HepG2 (cell line): ENCODE measurements around the gene IVD. TPM values are rescaled to one million over a fixed set of nuclear protein-coding genes. Genes with fewer than 3 reads are reported as not detected.

ENCODE experiments used
- ATAC-seq: fragments of 200-7000 bp; cut with Tn5 transposase; 3 replicates; pipeline ENCODE4 v1.9.1; 2020; ENCODE audit warnings: mild to moderate bottlenecking, moderate library complexity
- BruUV-seq: library from RNA; stranded (reverse); fragments of 400-500 nt; replicated peaks from 2 replicates; lab custom pipeline; 2021; lab: Mats Ljungman, UMichigan
- CTCF ChIA-PET: fragments of 300-600 bp; formaldehyde crosslinking; extraction: SDS; loops from one replicate; lab custom pipeline; 2021; ENCODE audit warnings: low total read pairs, inconsistent platforms, low intra/inter-chr PET ratio; lab: Yijun Ruan, JAX
- POLR2A ChIA-PET: fragments of 350-600 bp; sonication (Branson Sonifier 250); formaldehyde crosslinking; loops from one replicate; lab custom pipeline; 2020; ENCODE audit warnings: antibody characterized with exemption, inconsistent platforms; lab: Yijun Ruan, JAX
- DNase-seq: peaks from one replicate; pipeline ENCODE4 v3.0.0-alpha.2; 2015; ENCODE audit warnings: low spot score
- FAIRE-seq: peaks from 3 replicates; lab custom pipeline; 2011; peaks lifted over from hg19 to GRCh38; lab: Jason Lieb, UNC
- H2AFZ ChIP-seq: one replicate; pipeline ENCODE4 v1.6.1; 2011; ENCODE audit warnings: low read length, inconsistent platforms
- H3K27ac ChIP-seq: fragments of 300-600 bp; 3 replicates; pipeline ENCODE4 v1.8.0; 2011; ENCODE audit warnings: mixed run types, mild to moderate bottlenecking, mixed read lengths, low read length, inconsistent platforms; ENCODE audit not compliant: insufficient read depth; ENCODE audit errors: extremely low read length
- H3K27me3 ChIP-seq, 2 experiments: fragments of 200-600 bp in 1 of 2; 2 replicates in 1 of 2; 3 replicates in 1 of 2; pipeline versions ENCODE4 v1.6.0 to v1.8.0; 2011; ENCODE audit warnings: low read length in 2 of 2, mild to moderate bottlenecking in 2 of 2, moderate library complexity in 2 of 2, inconsistent platforms in 1 of 2; ENCODE audit not compliant: insufficient read depth in 2 of 2, control insufficient read depth in 1 of 2
- H3K36me3 ChIP-seq, 2 experiments: fragments of 200-600 bp in 1 of 2; replicated peaks in 1 of 2; 2 replicates in 1 of 2; 3 replicates in 1 of 2; pipeline versions ENCODE4 v1.5.1 to v1.8.0; 2011; ENCODE audit warnings: low read length in 2 of 2, inconsistent platforms in 1 of 2; ENCODE audit not compliant: insufficient read depth in 2 of 2, control insufficient read depth in 1 of 2
- H3K4me1 ChIP-seq: 2 replicates; pipeline ENCODE4 v1.5.1; 2012; ENCODE audit warnings: low read length, inconsistent platforms; ENCODE audit not compliant: insufficient read depth
- H3K4me2 ChIP-seq: 2 replicates; pipeline ENCODE4 v1.6.0; 2011; ENCODE audit warnings: low read depth, low read length, inconsistent platforms
- H3K4me3 ChIP-seq, 3 experiments: fragments of 200-600 bp in 1 of 3; sonication (generic), shearing (Covaris generic) in 1 of 3; replicated peaks in 1 of 3; 2 replicates each; pipeline ENCODE4 v1.5.1; 2011 to 2016; ENCODE audit warnings: low read length in 3 of 3, inconsistent platforms in 2 of 3, low read depth in 2 of 3, mild to moderate bottlenecking in 2 of 3, control low read depth in 1 of 3, mixed read lengths in 1 of 3; ENCODE audit not compliant: insufficient read depth in 1 of 3
- H3K79me2 ChIP-seq: one replicate; pipeline ENCODE4 v1.6.1; 2011; ENCODE audit warnings: low read length, inconsistent platforms; ENCODE audit not compliant: insufficient read depth
- H3K9ac ChIP-seq: 2 replicates; pipeline ENCODE4 v1.6.0; 2011; ENCODE audit warnings: mild to moderate bottlenecking, low read depth, low read length, inconsistent platforms; ENCODE audit not compliant: insufficient read depth
- H3K9me3 ChIP-seq: 2 replicates; pipeline ENCODE4 v1.5.1; 2012; ENCODE audit warnings: mild to moderate bottlenecking, low read length
- H4K20me1 ChIP-seq: 2 replicates; pipeline ENCODE4 v1.6.0; 2011; ENCODE audit warnings: inconsistent platforms, mild to moderate bottlenecking, low read length, moderate library complexity; ENCODE audit not compliant: insufficient read depth
- AGO2 ChIP-seq: fragments of 200-400 bp; formaldehyde crosslinking; optimal IDR thresholded peaks from 2 replicates; pipeline ENCODE3; 2017; ENCODE audit warnings: mild to moderate bottlenecking, low read depth, low read length, moderate library complexity
- BATF2 ChIP-seq: sonication (generic); formaldehyde crosslinking; IDR thresholded peaks from 2 replicates; pipeline ENCODE4 v1.8.0; 2022; ENCODE audit warnings: mild to moderate bottlenecking, missing genetic modification reagents, moderate library complexity
- CCDC6 ChIP-seq: sonication (generic); formaldehyde crosslinking; IDR thresholded peaks from 2 replicates; pipeline ENCODE4 v1.8.1; 2022; ENCODE audit warnings: mild to moderate bottlenecking, missing genetic modification reagents, moderate library complexity
- IRF2 ChIP-seq: IDR thresholded peaks from 2 replicates; pipeline ENCODE4 v1.6.1; 2018; ENCODE audit warnings: missing genetic modification reagents, missing compliant biosample characterization
- KDM2A ChIP-seq: sonication (generic); formaldehyde crosslinking; IDR thresholded peaks from 2 replicates; pipeline ENCODE4 v1.4.0; 2020; ENCODE audit warnings: low read depth, missing genetic modification reagents, borderline replicate concordance
- MEIS1 ChIP-seq: sonication (generic); formaldehyde crosslinking; IDR thresholded peaks from 2 replicates; pipeline ENCODE4 v1.9.0; 2021; ENCODE audit warnings: mild to moderate bottlenecking, missing genetic modification reagents, moderate library complexity, borderline replicate concordance
- MYPOP ChIP-seq: sonication (generic); formaldehyde crosslinking; IDR thresholded peaks from 2 replicates; pipeline ENCODE4 v1.8.1; 2023; ENCODE audit warnings: mild to moderate bottlenecking, moderate library complexity, missing genetic modification reagents
- PRPF4 ChIP-seq: fragments of 200-400 bp; formaldehyde crosslinking; IDR thresholded peaks from 2 replicates; pipeline ENCODE4 v1.6.1; 2016; ENCODE audit warnings: low read length, low read depth; ENCODE audit not compliant: poor library complexity, severe bottlenecking
- ZFP1 ChIP-seq: IDR thresholded peaks from 2 replicates; pipeline ENCODE4 v1.6.1; 2016
- ZMAT3 ChIP-seq: sonication (generic); formaldehyde crosslinking; conservative IDR thresholded peaks from 2 replicates; pipeline ENCODE4 v1.7.0; 2021; ENCODE audit warnings: missing genetic modification reagents
- ZNF280B ChIP-seq: sonication (generic); formaldehyde crosslinking; IDR thresholded peaks from 2 replicates; pipeline ENCODE4 v1.5.0; 2020; ENCODE audit warnings: missing genetic modification reagents, mild to moderate bottlenecking, borderline replicate concordance
- ZNF550 ChIP-seq: sonication (generic); formaldehyde crosslinking; IDR thresholded peaks from 2 replicates; pipeline ENCODE4 v1.4.0; 2020; ENCODE audit warnings: mild to moderate bottlenecking, missing genetic modification reagents, borderline replicate concordance
- ZNF605 ChIP-seq: sonication (generic); formaldehyde crosslinking; IDR thresholded peaks from 2 replicates; pipeline ENCODE4 v1.8.0; 2022; ENCODE audit warnings: mild to moderate bottlenecking, missing genetic modification reagents
- ZNF670 ChIP-seq: sonication (generic); formaldehyde crosslinking; IDR thresholded peaks from 2 replicates; pipeline ENCODE4 v1.8.0; 2022; ENCODE audit warnings: mild to moderate bottlenecking, missing genetic modification reagents, borderline replicate concordance
- ZNF746 ChIP-seq: sonication (generic); formaldehyde crosslinking; IDR thresholded peaks from 2 replicates; pipeline ENCODE4 v1.8.0; 2022; ENCODE audit warnings: mild to moderate bottlenecking, missing genetic modification reagents
- ZNF75D ChIP-seq: sonication (generic); formaldehyde crosslinking; IDR thresholded peaks from 2 replicates; pipeline ENCODE4 v1.8.1; 2023; ENCODE audit warnings: missing genetic modification reagents, mild to moderate bottlenecking, borderline replicate concordance
- ZNF761 ChIP-seq: sonication (generic); formaldehyde crosslinking; conservative IDR thresholded peaks from 2 replicates; pipeline ENCODE4 v1.4.0; 2020; ENCODE audit warnings: mild to moderate bottlenecking, missing genetic modification reagents
- ZNF782 ChIP-seq: sonication (generic); formaldehyde crosslinking; IDR thresholded peaks from 2 replicates; pipeline ENCODE4 v1.4.0; 2020; ENCODE audit warnings: missing genetic modification reagents, mild to moderate bottlenecking, borderline replicate concordance
- WGBS: methylation state at CpG from one replicate; pipeline ENCODE4 v1.1.6; 2017; ENCODE audit warnings: low lambda C conversion rate; 5-methylcytosine and 5-hydroxymethylcytosine counted together
- in situ Hi-C: cut with HindIII; loops from 2 replicates; pipeline ENCODE4 v1.10.0; 2017; ENCODE audit warnings: low pct_unique_long_range_greater_than_20kb; ENCODE audit not compliant: extremely low pct_ligation_motif_present
- intact Hi-C: fragments of 100-400 bp; cut with micrococcal nuclease; formaldehyde crosslinking; loops from one replicate; pipeline ENCODE4 v1.10.0; 2022; ENCODE audit not compliant: unreplicated experiment
- polyA plus RNA-seq, 8 experiments: library from polyadenylated mRNA; depleted of rRNA in 3 of 8; stranded (reverse) in 7 of 8; unstranded in 1 of 8; fragments of >200 nt; fragmentation: Illumina TruSeq in 4 of 8; extraction: Trizol in 4 of 8; gene quantifications; 2 replicates each; pipeline versions ENCODE4 v1.2.1 to v1.2.3, GENCODE V29; 2011 to 2016; ENCODE audit warnings: low read depth in 4 of 8, missing spikeins in 1 of 8, mixed read lengths in 1 of 8; ENCODE audit not compliant: insufficient read depth in 1 of 8
- total RNA-seq, 5 experiments: library from RNA; depleted of rRNA; stranded (reverse); fragments of >200 nt; fragmentation: Illumina TruSeq; extraction: Trizol; gene quantifications; 2 replicates each; pipeline ENCODE4 v1.2.3, GENCODE V29; 2016; ENCODE audit warnings: low read depth in 1 of 5

The IVD gene
- total and polyA plus RNA-seq, 2 of the 13 experiments (the other 11 are each of a cell fraction or from before 2014, with no cell fraction given) = 48.0 to 53.9 TPM

- peaks cover 40% of the 10 kb centered on the region for H3K4me1 ChIP-seq
- peaks cover 26% of the 10 kb centered on the region for H3K79me2 ChIP-seq
- WGBS = under 1% methylated on average over 34 of the region's 57 CpGs
- peak within 1 kb of the TSS; percentile 66 for H3K27ac ChIP-seq
- no peaks in the 10 kb centered on the region; a peak in 1 of 5 replicates for H3K27me3 ChIP-seq
- H3K4me2 ChIP-seq = peak within 1 kb of the TSS; percentile 91
- BruUV-seq = TSS peak; percentile 83
- FAIRE-seq (peak; percentile 88), ATAC-seq (peak; percentile 99), DNase-seq (peak; percentile 91)
- H4K20me1 ChIP-seq = no peaks in the 10 kb centered on the region
- intact Hi-C loops = loop anchor here (2.0 kb wide), 1 partner anchor 22 kb away; the partner anchor contains the start of gene IVD
- in situ Hi-C loops = no loop called here
- CTCF ChIA-PET = no interaction called here
- peak within 1 kb of the TSS; percentile 72 for H2AFZ ChIP-seq
- H3K9me3 ChIP-seq = no peaks in the 10 kb centered on the region
- peak within 1 kb of the TSS; percentile 85 for H3K9ac ChIP-seq
- POLR2A ChIA-PET = interaction anchor here (1.1 to 2.5 kb wide), 3 partner anchors 13 to 31 kb away, joined by 3 to 19 read pairs (median 3); partner anchors contain the start of gene IVD
- peak within 1 kb of the TSS; percentile 73 to 92 (median 79) for H3K4me3 ChIP-seq
- H3K36me3 ChIP-seq = peaks cover 12 to 19% of the 10 kb centered on the region in 2 experiments
- TF ChIP-seq MYPOP (CRISPR knock-in tag) = peak; percentile 76; the same call in 1 of the 2 replicates
- TF ChIP-seq ZNF782 = 0 out of 2 replicates have a peak, but pooled peaks have one; percentile 28
- TF ChIP-seq BATF2 (CRISPR knock-in tag) = no peak
- TF ChIP-seq ZNF75D = no peak
- TF ChIP-seq CCDC6 (CRISPR knock-in tag) = peak; percentile 56; the same call in 1 of the 2 replicates
- no peak; the same call in 1 of the 2 replicates for TF ChIP-seq ZNF761 (CRISPR knock-in tag)
- TF ChIP-seq ZFP1 (CRISPR knock-in tag) = no peak
- peak; percentile 54 for TF ChIP-seq KDM2A (CRISPR knock-in tag)
- TF ChIP-seq ZNF670 (CRISPR knock-in tag) = 0 out of 2 replicates have a peak, but pooled peaks have one; percentile 28
- TF ChIP-seq ZNF746 (CRISPR knock-in tag) = 0 out of 2 replicates have a peak, but pooled peaks have one; percentile 73
- peak; percentile 64 for TF ChIP-seq ZNF605 (CRISPR knock-in tag)
- TF ChIP-seq MEIS1 = 0 out of 2 replicates have a peak, but pooled peaks have one; percentile 46
- peak; percentile 70 for TF ChIP-seq AGO2
- TF ChIP-seq ZNF550 (CRISPR knock-in tag) = no peak
- peak; percentile 45; the same call in 1 of the 2 replicates for TF ChIP-seq IRF2 (CRISPR knock-in tag)
- 0 out of 2 replicates have a peak, but pooled peaks have one; percentile 34 for TF ChIP-seq ZMAT3 (CRISPR knock-in tag)
- peak; percentile 93 for TF ChIP-seq ZNF280B (CRISPR knock-in tag)
- no peak for TF ChIP-seq PRPF4
Measured at GRCh38 chr15:40382580-40383456, 22.8 kb upstream of the IVD start, which contains the start of gene KNSTRN. KNSTRN (plus strand) TSS chr15:40382721; CDS start chr15:40382836, 115 bp downstream.
